ENCODE results near the gene RAB3D.

RAB3D gene

GRCh38 chr19:11274533-11275086 is 64.8 kb downstream of the RAB3D start:
- Histone ChIP-seq H3K4me1 (ENCODE audit: low read depth, poor library complexity, severe bottlenecking) (peaks cover 5% of the 10 kb centered on the region), H3K27ac (no peak overlapping the region), H2AFZ (ENCODE audit: low read depth) (no peak overlapping the region), H3K36me3 (ENCODE audit: insufficient read depth) (no peaks in the 10 kb centered on the region), H3K27me3 (ENCODE audit: insufficient read depth, low read depth) (peaks cover 55% of the 10 kb centered on the region), H3K79me2 (ENCODE audit: insufficient read depth, low read depth) (no peaks in the 10 kb centered on the region), H4K20me1 (ENCODE audit: insufficient read depth) (no peaks in the 10 kb centered on the region), H3K4me3 (IDR thresholded peaks at IDR 0.05; ENCODE audit: insufficient read depth, low read depth, low read length) (no peak overlapping the region), H3K4me2 (no peak overlapping the region), H3K9ac (no peak overlapping the region)
- no peak for TF ChIP-seq CTCF (conservative IDR thresholded peaks at IDR 0.05; ENCODE audit: low read depth, low read length)

GRCh38 chr19:11273989-11274388 is 65.5 kb downstream of the RAB3D start:
- H3K79me2 ChIP-seq (ENCODE audit: insufficient read depth, low read depth), result no peaks in the 10 kb centered on the region
- no peaks in the 10 kb centered on the region for H3K4me1 ChIP-seq (ENCODE audit: low read depth, poor library complexity, severe bottlenecking)
- H3K27me3 ChIP-seq (ENCODE audit: insufficient read depth, low read depth), result peaks cover 56% of the 10 kb centered on the region
- no peak overlapping the region for H3K27ac ChIP-seq
- no peaks in the 10 kb centered on the region for H4K20me1 ChIP-seq (ENCODE audit: insufficient read depth)
- H3K4me3 ChIP-seq (IDR thresholded peaks at IDR 0.05; ENCODE audit: insufficient read depth, low read depth, low read length), result no peak overlapping the region
- H3K36me3 ChIP-seq (ENCODE audit: insufficient read depth), result no peaks in the 10 kb centered on the region
- no peak for TF ChIP-seq CTCF (conservative IDR thresholded peaks at IDR 0.05; ENCODE audit: low read depth, low read length)
- no peak overlapping the region for H3K9ac ChIP-seq
- H2AFZ ChIP-seq (ENCODE audit: low read depth), result no peak overlapping the region
- H3K4me2 ChIP-seq, result no peak overlapping the region

GRCh38 chr19:11273296-11273695 is 66.2 kb downstream of the RAB3D start:
- no peak overlapping the region for H3K4me3 ChIP-seq (IDR thresholded peaks at IDR 0.05; ENCODE audit: insufficient read depth, low read depth, low read length)
- H3K4me2 ChIP-seq, result no peak overlapping the region
- H3K27me3 ChIP-seq (ENCODE audit: insufficient read depth, low read depth), result peaks cover 50% of the 10 kb centered on the region
- H3K4me1 ChIP-seq (ENCODE audit: low read depth, poor library complexity, severe bottlenecking), result no peaks in the 10 kb centered on the region
- no peak overlapping the region for H3K27ac ChIP-seq
- H3K9ac ChIP-seq, result no peak overlapping the region
- H3K79me2 ChIP-seq (ENCODE audit: insufficient read depth, low read depth), result no peaks in the 10 kb centered on the region
- no peak for TF ChIP-seq CTCF (conservative IDR thresholded peaks at IDR 0.05; ENCODE audit: low read depth, low read length)
- no peaks in the 10 kb centered on the region for H4K20me1 ChIP-seq (ENCODE audit: insufficient read depth)
- H3K36me3 ChIP-seq (ENCODE audit: insufficient read depth), result no peaks in the 10 kb centered on the region
- H2AFZ ChIP-seq (ENCODE audit: low read depth), result no peak overlapping the region

All from KMS-11 (cell line).